Measurements from ENCODE around the gene MASP1. TPM values are rescaled to one million over a fixed set of nuclear protein-coding genes. Genes with fewer than 3 reads are reported as not detected.
"Not testable (repeated sequence)": the region's sequence is repeated elsewhere in the genome, so short reads cannot be mapped to it uniquely, and the experiment has no call there.

MASP1 gene
- total RNA-seq, 1 experiment from 2014 or later = not detected

DNA sequence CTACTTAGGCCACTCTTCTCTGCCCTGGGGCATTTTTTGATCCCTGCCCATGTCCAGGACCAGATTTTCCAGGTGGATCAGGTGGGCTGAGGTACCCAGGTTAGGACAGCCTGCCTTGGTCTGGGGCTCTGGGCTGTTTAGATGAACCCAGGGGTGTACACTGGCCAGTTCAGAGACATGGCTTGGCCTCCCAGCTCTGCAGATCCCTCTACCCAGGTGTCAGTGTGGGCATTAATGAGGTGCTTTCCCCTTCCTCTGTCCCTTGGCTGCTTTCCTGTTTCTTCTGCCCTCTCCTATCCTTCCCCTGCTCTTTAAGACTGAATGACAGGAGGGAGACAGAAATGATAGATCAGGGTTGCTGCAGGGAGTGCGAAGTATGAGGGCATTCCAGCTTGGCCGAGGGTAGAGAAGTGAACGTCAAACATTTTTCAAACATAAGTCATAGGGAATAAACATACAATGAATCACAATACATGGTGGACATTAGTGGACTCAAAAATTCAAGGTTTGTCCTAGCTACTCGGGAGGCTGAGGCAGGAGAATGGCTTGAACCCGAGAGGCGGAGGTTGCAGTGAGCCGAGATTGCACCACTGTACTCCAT is 63.8 kb downstream of the MASP1 start:
- no peak for DNase-seq (ENCODE audit: low spot score)

DNA sequence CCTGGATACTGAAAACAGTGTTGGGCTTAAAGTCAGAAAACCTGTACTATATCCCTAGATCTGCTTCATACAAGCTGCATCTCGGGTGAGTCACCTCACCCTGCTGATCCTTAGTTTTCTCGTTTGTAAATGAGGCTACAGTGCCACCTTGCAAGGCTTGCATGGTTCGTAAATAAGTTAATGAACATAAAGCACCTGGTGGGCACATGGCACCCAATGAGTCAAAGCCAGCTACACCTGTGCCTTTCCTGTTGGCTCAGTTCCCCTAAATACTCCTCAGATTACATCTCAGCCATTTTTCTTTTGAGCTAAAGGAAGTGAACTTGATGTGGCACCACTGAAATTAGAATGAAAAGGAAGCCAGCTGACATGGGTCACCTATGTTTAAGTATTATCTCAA is 67.7 kb downstream of the MASP1 start:
- peak; percentile 15 for DNase-seq (ENCODE audit: low spot score)

DNA sequence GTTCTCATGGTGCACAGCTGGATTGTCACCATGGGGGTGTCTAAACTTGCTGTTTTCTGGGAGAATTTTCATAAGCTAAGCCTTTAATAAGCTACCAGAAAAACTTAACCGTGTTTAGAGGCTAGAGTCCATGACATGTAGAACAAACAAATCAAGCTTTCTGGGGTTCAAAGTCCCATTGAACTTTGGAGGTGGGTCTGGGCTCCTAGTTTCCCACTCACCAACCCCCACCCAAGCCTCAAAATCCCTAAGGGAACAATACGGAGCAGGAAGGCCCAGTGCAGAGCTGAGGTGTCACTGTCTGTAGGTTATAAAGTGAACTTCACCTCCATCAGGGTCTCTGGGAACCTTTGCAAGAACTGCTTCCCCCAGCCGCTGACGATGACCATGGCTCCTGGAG is 68.7 kb downstream of the MASP1 start:
- DNase-seq (ENCODE audit: low spot score) = no peak

DNA sequence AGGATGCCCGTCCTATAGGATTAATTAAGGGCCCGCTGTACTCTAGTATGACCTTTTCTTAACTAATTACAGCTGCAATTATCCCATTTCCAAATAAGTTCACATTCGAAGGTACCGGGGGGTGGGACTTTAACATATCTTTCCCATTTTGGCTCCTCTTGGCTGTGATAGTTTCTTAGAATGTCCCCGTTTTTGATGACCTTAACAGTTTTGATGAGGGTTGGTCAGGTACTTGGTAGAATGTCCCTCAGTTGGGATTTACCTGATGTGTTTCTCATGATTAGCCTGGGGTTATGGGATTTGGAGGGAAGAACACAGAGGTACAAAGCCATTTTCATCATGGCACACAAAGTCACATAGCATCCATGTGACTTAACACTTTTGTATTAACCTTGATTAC is 76.1 kb downstream of the MASP1 start:
- DNase-seq (ENCODE audit: low spot score) = no peak

DNA sequence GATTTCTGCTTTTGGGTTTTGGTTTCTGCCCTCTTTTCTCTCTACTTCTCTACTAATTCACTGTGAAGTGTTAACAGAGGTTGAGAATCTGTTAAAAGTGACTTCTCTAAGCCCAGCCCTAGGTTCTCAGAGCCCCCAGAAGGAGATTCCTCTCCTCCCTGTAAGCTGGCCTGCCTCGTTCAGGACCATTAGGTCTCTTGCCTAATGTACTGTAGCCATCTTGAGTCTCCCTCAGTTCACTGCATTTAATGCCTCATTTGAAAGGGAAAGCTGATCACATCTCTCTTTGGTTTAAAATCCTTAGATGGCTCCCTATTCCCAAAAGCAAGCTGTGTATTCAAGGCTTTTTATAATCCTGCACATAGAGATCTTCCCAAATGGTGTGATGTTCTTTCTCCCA is 77.9 kb downstream of the MASP1 start:
- DNase-seq (ENCODE audit: low spot score) = no peak

DNA sequence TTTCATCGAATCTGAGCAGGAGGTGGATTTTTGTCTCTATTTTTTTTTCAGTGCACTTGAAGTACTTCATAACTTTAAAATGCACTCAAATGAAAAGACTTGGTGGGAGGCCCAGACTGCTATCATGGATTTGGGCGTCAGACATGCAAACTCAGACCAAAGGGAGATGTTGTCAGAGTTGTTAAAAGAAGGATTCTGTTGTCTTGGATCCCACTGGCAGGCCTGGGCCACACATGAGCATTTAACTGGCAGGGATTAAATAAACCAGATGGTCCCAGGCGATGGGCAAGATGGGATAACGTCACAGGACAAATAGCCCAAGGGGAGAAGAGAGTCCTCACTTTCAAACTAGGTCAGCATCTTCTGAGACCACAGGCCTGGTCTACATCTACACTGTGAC is 78.8 kb downstream of the MASP1 start:
- no peak for DNase-seq (ENCODE audit: low spot score)

DNA sequence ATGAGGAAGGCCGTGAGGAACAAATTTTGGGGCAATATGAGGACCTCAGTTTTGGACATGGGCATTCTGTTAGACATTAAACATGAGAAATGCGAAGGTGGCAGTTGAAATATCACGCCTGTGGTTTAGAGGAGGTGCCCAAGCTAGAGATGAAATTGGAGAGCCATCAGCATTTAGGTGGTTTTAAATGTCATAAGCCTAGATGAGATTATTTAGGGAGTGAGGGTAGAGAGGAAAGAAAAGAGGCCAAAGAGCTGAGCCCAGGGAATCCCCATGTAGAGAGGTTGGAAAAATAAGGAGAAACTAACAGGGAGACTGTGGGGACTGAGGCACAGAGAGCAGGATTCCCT is 79.4 kb downstream of the MASP1 start:
- DNase-seq (ENCODE audit: low spot score) = no peak

DNA sequence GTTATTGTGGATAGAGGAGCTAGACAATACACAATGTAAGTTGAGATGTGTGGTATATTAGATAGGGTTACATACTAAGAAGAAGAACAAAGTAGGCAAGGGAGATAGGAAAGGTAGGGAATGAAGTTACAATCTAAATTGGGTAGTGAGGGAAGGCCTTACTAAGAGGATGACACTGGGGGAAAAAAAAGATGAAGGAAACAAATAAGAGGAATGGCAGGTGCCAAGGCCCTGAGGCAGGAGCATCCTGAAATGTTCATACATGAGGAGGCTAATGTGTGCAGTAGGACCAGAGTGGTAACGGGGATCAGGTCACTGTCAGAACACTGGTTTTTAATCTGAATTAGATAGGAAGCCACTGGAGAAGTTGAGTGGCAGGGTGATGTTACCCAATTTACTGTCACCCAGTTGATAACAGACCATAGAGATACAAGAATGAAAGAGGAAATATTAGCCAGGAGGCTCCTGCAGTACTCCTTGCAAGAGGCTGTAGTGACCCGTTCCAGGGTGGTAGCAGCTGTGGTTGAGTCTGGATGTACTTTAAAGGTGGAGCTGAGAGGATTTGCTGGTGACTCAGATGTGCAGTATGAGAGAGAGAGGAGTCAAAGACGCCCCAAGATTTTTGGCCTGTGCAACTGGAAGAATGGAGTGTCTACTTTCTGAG is 79.9 kb downstream of the MASP1 start:
- DNase-seq (ENCODE audit: low spot score) = no peak

DNA sequence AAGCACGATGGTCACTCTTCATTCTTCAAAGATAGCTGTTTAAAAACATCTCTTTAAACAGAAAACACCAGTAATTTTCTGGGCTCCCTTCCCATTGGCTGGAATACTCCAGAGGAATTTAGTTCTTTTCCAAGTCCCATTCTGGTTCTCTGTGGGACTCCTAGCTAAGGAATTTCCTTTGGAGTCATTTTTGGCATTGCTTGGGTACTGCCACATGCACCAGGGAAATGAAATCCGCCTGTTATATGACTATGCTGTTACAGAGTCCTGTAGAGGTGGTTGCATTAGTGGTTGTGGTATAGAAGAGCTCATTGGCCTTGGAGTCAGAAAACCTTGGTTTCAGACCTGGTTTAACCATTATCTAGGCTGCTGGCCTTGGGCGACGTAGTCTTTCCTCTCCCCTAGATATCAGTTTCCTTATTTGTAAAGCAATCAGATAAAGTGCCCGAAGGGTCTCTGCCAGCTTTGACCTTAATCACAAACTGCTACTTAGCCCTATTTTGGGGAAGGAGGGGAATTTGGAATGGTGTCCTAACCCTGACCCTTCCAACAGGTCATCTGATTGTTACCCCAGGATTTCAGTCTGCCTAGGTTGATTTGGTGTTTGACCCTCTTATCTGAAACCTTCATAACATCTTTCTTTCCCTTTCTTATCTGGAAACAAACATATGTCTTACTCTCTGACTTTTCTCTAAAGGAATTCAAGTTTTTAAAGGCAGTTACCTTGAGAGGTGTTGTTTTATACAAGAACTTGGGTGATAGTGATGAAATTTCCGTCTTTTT is 80.8 kb downstream of the MASP1 start:
- DNase-seq (ENCODE audit: low spot score) = no peak

DNA sequence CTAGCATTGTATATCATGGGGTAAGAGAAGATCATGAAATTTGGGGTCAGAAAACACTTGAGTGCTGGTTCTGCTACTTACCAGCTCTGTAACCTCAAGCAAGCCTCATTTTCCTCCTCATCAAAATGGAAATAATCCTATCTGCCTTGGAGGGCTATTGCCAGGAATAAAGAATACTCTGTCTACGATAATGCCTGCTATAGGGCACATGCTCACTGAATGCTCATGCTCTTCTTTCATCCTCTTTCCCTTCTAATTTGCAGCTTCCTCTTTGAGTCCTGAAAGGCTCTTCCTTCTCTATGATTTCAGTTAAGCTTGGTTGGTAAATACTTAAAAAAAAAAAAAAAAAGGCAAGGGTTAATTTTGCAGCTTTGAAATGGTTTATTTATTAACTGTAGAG is 81.4 kb downstream of the MASP1 start:
- no peak for DNase-seq (ENCODE audit: low spot score)

DNA sequence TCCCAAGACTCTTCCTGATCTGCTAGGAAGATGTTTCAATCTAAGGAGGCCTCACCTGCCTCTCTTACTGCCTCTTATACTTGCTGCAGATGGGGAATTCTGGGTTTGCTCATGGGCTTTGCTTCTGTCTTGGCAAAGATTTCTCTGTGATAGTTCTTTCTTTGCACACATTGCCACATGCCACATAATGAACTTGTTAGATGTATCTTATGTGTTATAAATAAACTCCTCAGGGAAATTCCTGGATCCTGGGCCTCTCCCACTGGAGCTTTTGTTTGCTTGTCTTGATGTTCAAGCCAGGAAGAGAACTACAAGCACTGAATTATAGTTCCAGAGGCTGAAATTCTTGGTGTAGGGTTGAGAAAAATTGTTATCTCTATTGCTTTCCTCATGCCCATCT is 82.0 kb downstream of the MASP1 start:
- no peak for DNase-seq (ENCODE audit: low spot score)

DNA sequence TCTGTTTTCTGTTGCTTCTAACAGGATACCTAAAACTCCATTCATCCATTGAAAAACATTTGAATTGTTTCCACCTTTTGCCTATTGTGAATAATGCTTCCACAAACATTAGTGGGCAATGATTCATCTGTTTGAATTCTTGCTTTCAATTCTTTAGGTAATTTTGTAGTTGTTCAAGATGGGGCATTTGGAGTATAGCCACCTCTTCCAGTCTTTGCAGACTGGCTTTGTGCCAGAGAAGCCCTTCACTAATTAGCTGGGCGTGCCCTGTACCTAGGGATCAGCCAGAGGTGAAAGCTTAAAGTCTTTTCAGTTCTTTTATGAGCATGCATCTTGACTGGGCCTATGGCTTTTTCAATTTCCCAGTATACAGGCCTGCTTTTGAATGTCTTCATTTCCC is 83.4 kb downstream of the MASP1 start:
- peak; percentile 43 for DNase-seq (ENCODE audit: low spot score)

DNA sequence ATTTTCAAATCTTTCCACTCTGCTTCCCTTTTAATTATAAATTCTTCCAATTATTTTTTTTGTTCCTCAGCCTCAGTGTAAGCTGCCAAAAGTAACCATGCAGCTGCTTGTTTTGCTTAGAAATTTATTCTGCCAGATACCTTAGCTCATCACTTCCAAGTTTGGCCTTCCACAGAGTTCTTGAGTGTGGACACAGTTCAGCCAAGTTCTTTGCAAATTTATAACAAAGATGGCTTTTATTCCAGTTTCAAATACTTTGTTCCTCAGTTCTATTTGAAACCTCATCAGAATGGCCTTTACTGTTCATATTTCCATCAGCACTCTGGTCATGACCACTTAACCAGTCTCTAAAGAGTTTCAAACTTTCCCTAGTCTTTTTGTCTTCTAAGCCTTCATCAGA is 83.9 kb downstream of the MASP1 start:
- no peak for DNase-seq (ENCODE audit: low spot score)

DNA sequence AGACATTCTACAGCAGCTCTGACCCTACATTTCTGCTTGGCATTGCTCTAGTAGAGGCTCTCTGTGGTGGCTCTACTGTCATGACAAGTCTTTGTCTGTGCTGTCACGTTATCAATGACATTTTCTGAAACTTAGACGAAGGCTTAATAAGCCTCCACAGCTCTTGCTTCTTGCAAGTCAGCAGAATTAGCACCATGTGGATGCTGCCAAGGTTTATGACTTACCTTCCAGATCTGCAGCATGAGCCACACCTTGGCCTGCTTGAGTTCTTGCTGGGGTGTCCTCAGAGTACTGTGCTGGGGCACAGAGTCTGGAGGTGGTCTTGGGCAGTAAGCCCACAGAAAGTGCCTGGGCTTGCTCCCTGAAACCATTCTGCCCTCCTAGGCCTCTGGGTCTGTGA is 84.5 kb downstream of the MASP1 start:
- no peak for DNase-seq (ENCODE audit: low spot score)

DNA sequence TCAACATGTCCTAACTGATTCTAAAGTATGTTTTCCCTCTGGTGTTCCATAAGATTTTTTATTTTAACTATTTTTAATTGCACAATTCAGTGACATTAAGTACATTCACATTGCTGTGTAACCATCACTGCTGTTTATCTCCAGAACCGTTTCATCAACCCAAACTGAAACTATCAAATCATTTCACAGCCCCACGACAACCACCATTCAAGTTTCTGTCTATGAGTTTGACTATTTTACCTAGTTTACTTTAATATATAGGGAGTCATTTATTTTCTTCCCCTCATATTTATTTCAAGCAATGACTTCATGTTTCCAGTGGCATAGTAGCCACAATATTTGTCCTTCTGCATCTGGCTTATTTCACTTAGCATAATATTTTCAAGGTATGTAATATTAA is 85.9 kb downstream of the MASP1 start:
- DNase-seq (ENCODE audit: low spot score) = no peak

DNA sequence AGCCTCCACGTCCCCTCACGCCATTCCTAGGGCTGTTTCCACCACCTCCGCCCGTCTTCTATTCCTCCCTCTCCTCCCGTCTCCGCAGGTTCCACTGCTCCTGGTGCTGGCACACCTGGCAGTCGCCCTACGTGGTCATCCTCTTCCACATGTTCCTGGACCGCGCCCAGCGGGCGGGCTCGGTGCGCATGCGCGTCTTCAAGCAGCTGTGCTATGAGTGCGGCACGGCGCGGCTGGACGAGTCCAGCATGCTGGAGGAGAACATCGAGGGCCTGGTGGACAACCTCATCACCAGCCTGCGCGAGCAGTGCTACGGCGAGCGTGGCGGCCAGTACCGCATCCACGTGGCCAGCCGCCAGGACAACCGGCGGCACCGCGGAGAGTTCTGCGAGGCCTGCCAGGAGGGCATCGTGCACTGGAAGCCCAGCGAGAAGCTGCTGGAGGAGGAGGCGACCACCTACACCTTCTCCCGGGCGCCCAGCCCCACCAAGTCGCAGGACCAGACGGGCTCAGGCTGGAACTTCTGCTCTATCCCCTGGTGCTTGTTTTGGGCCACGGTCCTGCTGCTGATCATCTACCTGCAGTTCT is 92.0 kb downstream of the MASP1 start:
- not testable (repeated sequence) for DNase-seq (ENCODE audit: low spot score)

DNA sequence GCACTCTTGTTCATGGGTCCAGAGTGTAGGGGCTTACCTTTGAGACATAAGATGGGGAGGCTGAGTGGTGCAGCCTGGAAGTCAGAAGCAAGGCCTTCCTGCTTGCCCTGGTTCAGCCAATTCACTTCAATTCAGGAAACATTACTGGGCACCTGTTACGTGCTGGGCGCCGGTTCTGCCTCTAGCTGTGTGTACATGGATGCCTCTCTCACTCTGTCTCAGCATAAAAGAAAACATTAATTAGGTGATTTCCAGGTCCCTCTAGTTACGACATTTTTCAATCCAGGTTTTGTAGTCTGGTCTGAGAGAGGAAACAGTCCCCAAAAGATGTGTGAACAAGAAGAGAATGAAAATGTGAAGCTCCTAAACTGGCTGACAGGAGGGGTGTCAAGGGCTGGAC is 93.0 kb downstream of the MASP1 start:
- no peak for DNase-seq (ENCODE audit: low spot score)

DNA sequence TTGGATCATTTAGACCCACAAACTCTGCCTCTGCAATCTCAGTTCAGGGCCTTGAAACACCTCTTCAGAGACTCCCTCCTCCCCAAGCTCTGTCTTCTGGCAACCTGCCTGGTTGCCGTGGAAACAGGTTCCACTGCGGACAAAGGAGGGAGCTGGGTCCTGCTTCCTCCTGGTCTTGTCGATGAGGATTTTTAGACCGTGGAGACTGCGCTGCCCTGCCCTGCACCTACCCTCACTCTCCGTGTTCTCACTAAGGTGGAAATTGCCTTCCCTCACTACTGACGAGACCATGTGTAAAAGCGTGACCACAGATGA is 94.2 kb downstream of the MASP1 start, which contains the start of gene RTP1:
TSS of gene RTP1 (plus strand) at position 152 of the 315 bp plus-strand sequence. CDS start at position 182, 30 bp downstream.
- no peak for DNase-seq (ENCODE audit: low spot score)

DNA sequence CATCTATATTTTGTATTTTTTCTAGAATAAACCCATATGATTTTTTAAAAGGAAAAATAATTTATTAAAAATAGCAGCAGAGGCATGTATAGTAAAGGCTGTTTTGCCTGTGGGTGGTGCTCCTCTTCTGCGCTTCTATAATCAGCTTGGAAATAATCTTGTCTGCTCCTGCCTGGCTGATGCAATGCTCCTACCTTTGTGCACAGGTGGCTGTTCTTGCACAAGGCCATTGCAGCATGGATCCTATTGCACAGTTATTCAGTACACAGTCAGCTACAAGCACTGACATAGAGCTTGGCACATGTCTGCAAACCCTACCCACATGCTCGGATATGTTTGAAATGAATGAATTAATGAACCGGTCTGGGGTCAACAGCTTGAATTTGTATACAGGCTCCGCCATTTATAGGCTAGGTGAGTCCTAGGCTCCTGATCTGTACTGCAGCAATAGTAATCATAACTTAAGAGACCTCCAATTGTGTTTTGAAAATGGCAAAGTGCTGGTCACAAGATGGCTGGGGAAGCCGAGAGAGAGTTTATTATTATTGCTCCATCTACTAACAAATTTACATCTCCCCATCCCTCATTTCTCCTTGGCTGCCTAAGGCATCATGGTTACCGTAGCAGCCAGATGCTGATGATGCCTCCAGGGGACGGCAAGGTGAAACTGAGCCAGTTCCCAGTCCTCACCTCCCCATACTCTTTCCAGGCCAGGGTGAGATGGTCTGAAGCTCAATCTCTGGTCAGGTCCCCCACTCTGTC is 94.8 kb downstream of the MASP1 start:
- DNase-seq (ENCODE audit: low spot score) = no peak

DNA sequence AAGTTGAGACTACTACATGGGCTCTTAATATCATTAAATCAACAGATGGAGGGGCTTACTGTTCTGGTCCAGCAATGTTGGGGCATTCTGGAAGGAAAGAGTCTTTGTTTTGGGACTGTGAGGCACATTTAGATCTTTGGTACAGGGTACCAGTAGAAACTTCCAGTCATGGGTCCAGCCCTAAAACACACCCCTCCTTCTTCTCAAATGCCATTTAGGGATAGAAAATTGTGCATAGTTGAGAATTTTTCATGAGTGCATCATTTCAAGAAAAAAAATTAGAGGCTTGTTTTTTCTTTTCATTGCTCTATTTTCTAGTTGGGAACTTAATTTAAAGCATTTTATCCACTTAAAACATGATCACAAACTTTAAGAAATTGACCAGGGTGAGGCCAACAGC is 98.4 kb downstream of the MASP1 start:
- DNase-seq (ENCODE audit: low spot score) = no peak

DNA sequence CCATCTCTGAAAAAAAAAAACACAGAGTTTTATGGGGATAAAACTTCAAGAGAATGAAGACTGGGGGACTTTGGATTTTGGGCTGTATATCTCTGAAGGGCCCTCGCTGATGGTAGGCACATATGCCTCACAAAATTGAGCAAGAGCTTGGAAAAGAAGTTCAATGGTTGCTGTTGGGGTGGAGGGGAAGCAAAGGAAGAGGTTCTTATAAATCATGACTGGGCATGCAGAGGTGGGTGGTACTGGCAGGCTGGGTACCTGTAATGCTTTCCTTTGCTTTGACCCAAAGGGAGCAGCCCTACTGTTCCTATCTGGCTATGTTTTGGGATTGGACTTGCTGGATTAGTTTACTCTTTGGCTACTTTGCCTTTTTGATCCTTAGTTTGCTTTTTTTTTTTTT is 100.3 kb downstream of the MASP1 start:
- no peak for DNase-seq (ENCODE audit: low spot score)

DNA sequence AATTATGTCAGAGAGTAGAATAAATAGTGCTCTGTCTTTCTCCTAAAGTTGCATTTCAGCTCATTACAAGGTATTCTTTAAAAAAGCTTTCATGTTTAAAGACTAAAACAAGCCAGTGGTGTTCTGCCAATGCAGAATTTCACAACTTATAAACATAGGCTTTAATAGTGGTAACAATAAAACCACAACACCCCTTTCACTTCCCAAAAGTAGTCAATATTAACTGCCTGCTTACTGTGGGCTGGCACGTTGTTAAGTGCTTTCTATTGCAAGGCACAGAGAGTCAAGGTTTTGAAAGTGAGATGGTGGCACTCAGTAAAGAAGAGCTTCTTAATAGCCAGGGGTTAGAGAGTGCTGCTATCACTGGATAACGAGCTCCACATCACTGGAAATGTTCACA is 102.6 kb downstream of the MASP1 start:
- DNase-seq (ENCODE audit: low spot score) = no peak
